Natural killer cell (primary cell): ENCODE data around the gene SLCO3A1. TPM values are rescaled to one million over a fixed set of nuclear protein-coding genes. Genes with fewer than 3 reads are reported as not detected.
A peak's percentile ranks its signal among the peaks of the same experiment; 100 is the strongest.

Experiments used
- ATAC-seq, 3 donors: fragments of 150-1000 bp in 2 of 3; fragments of 200-7000 bp in 1 of 3; cut with Tn5 transposase; 1 replicate in 1 of 3; 2 replicates in 2 of 3; pipeline ENCODE4 v1.10.0; 2021; ENCODE audit warnings: mild to moderate bottlenecking in 2 of 3, moderate library complexity in 2 of 3
- DNase-seq, 2 donors: peaks; one replicate each; pipeline versions ENCODE4 v3.0.0 to v3.0.0-alpha.2; 2013 to 2021; ENCODE audit warnings: mixed read lengths in 1 of 2
- H3K27ac ChIP-seq: one replicate; pipeline ENCODE4 v1.5.1; 2013; ENCODE audit warnings: mild to moderate bottlenecking, low read length
- H3K27me3 ChIP-seq: one replicate; pipeline ENCODE4 v1.6.1; 2013; ENCODE audit warnings: low read length; ENCODE audit not compliant: control insufficient read depth, insufficient read depth
- H3K36me3 ChIP-seq: one replicate; pipeline ENCODE4 v1.6.1; 2013; ENCODE audit warnings: low read length; ENCODE audit not compliant: control insufficient read depth, insufficient read depth
- H3K4me1 ChIP-seq: one replicate; pipeline ENCODE4 v1.6.1; 2013; ENCODE audit warnings: low read length; ENCODE audit not compliant: control insufficient read depth, insufficient read depth
- H3K4me3 ChIP-seq: one replicate; pipeline ENCODE4 v1.5.1; 2013; ENCODE audit warnings: low read length
- H3K9me3 ChIP-seq: one replicate; pipeline ENCODE4 v1.6.1; 2013; ENCODE audit warnings: low read length; ENCODE audit not compliant: control insufficient read depth, insufficient read depth
- H3K27ac Mint-ChIP-seq, 2 donors: one replicate each; pipeline ENCODE4 v1.8.0; 2022; ENCODE audit warnings: mild to moderate bottlenecking in 2 of 2, mixed read lengths in 2 of 2, moderate library complexity in 1 of 2
- H3K27me3 Mint-ChIP-seq, 2 donors: one replicate each; pipeline ENCODE4 v1.8.0; 2022; ENCODE audit warnings: low read depth in 2 of 2, mixed read lengths in 2 of 2
- H3K36me3 Mint-ChIP-seq: one replicate; pipeline ENCODE4 v1.8.0; 2022; ENCODE audit warnings: mixed read lengths
- H3K4me1 Mint-ChIP-seq, 2 donors: one replicate each; pipeline ENCODE4 v1.8.0; 2022; ENCODE audit warnings: mixed read lengths in 2 of 2
- H3K4me3 Mint-ChIP-seq: one replicate; pipeline ENCODE4 v1.8.0; 2022; ENCODE audit warnings: mild to moderate bottlenecking, moderate library complexity, mixed read lengths
- H3K9me3 Mint-ChIP-seq, 2 donors: one replicate each; pipeline ENCODE4 v1.8.0; 2022; ENCODE audit warnings: mixed read lengths in 2 of 2
- WGBS: methylation state at CpG from one replicate; pipeline ENCODE4 v1.1.7; 2013; ENCODE audit warnings: missing lambda C conversion rate; ENCODE audit not compliant: insufficient coverage; 5-methylcytosine and 5-hydroxymethylcytosine counted together
- intact Hi-C: fragments of 100-400 bp; cut with micrococcal nuclease; formaldehyde crosslinking; loops from one replicate; pipeline ENCODE4 v1.14.2; 2022
- total RNA-seq, 4 donors: library from RNA; stranded (reverse); fragments of 120-200 nt in 1 of 4; gene quantifications; one replicate each; pipeline versions ENCODE4 v1.2.3 to v1.2.4, GENCODE V29; 2013 to 2022
- TF ChIP-seq, protein P1 (sequence below): fragments of 200-600 bp; IDR thresholded peaks from one replicate; pipeline ENCODE4 v1.8.0; 2022; ENCODE audit warnings: antibody characterized with exemption

Gene SLCO3A1
- total RNA-seq, 3 donors from 2014 or later (not counting 1 experiment from before 2014, with no cell fraction given): 48.5 to 73.5 (median 68.8) TPM

DNA sequence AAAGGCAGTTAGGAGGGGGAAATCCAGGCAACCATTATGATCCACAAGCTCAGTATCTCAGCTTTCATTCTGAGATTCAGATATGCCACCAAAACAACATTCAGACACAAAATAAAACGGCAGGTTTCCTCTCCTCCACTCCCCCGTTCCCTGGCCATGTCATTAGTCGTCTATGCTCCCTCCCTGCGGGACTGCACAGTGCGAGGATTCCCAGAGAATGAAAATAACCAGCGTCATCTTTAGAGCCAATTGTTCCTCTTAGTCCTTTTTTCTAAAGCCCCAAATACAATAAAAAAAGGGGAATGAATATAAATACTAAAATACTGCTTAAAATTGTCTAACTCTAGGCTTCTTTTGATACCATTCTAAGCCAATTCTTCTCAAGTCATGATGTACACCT is 7.8 kb upstream of the SLCO3A1 start:
- H3K27me3 ChIP-seq: peaks cover 3% of the 10 kb centered on the region
- no peaks in the 10 kb centered on the region for H3K9me3 Mint-ChIP-seq
- H3K27ac Mint-ChIP-seq: no peak overlapping the region
- H3K27me3 Mint-ChIP-seq: peaks cover 24 to 41% of the 10 kb centered on the region in 2 donors
- DNase-seq: no peak
- peaks cover 9 to 10% of the 10 kb centered on the region in 2 donors for H3K4me1 Mint-ChIP-seq
- 88% methylated on average over 5 of the region's 6 CpGs for WGBS
- TF ChIP-seq, protein P1, sequence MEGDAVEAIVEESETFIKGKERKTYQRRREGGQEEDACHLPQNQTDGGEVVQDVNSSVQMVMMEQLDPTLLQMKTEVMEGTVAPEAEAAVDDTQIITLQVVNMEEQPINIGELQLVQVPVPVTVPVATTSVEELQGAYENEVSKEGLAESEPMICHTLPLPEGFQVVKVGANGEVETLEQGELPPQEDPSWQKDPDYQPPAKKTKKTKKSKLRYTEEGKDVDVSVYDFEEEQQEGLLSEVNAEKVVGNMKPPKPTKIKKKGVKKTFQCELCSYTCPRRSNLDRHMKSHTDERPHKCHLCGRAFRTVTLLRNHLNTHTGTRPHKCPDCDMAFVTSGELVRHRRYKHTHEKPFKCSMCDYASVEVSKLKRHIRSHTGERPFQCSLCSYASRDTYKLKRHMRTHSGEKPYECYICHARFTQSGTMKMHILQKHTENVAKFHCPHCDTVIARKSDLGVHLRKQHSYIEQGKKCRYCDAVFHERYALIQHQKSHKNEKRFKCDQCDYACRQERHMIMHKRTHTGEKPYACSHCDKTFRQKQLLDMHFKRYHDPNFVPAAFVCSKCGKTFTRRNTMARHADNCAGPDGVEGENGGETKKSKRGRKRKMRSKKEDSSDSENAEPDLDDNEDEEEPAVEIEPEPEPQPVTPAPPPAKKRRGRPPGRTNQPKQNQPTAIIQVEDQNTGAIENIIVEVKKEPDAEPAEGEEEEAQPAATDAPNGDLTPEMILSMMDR: no peak
- intact Hi-C loops: no loop called here
- no peaks in the 10 kb centered on the region for H3K36me3 ChIP-seq
- H3K4me3 ChIP-seq: no peak overlapping the region
- no peak overlapping the region for H3K4me3 Mint-ChIP-seq
- H3K36me3 Mint-ChIP-seq: no peaks in the 10 kb centered on the region
- peaks cover 4% of the 10 kb centered on the region for H3K4me1 ChIP-seq
- H3K27ac ChIP-seq: no peak overlapping the region
- no peaks in the 10 kb centered on the region for H3K9me3 ChIP-seq
- no peak for ATAC-seq

DNA sequence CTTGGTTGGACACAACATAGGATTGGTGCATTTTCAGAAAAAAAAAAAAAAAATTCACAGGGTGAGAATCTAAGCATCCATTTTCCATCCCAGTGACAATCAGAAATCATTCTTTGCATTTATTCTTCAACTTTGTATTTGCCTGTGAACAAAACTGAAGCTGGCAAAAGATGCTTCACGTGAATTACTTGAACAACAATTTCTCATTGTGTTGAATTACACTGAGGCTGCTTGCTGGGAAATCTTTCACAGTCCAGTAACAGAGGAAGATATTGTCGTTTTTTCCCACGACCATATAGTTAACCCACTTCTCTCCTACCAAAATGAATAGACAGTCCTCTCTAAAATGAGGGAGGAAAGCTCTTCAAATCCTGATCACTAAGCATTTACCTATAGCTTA is 4.3 kb upstream of the SLCO3A1 start:
- peak overlapping the region; percentile 54 to 73 for H3K27ac Mint-ChIP-seq
- TF ChIP-seq, protein P1: no peak
- intact Hi-C loops: no loop called here
- peaks cover 16 to 21% of the 10 kb centered on the region in 2 donors for H3K27me3 Mint-ChIP-seq
- ATAC-seq (no peak), DNase-seq (no peak)
- H3K4me1 Mint-ChIP-seq: peaks cover 24% of the 10 kb centered on the region in 2 donors
- no peaks in the 10 kb centered on the region for H3K9me3 Mint-ChIP-seq
- WGBS: 23% methylated on average over 3 of the region's 3 CpGs
- no peaks in the 10 kb centered on the region for H3K36me3 Mint-ChIP-seq
- H3K27me3 ChIP-seq: peaks cover 3% of the 10 kb centered on the region
- H3K4me3 Mint-ChIP-seq: no peak overlapping the region
- no peak overlapping the region for H3K4me3 ChIP-seq
- no peak overlapping the region for H3K27ac ChIP-seq
- H3K36me3 ChIP-seq: no peaks in the 10 kb centered on the region
- H3K9me3 ChIP-seq: no peaks in the 10 kb centered on the region
- peaks cover 25% of the 10 kb centered on the region for H3K4me1 ChIP-seq

DNA sequence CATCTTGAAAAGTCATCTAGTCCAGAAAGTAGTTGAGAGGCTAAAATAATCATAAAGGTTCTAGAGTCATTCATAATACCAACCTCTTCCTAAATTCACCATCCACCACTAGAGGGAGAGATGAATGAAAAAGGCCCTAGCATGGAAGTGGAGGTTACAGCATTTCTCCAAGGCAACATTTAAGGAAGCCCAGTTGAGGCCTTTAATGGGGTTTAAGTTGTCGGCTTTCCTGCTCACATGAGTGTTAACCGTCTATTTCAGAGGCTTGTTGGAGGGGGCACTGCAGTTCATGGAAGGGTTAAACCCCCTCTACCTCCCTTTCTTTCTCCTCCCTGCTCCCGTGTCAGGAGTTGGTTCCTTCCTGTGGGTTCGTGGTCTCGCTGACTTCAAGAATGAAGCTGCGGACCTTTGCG is 3.8 kb upstream of the SLCO3A1 start:
- no peak for ATAC-seq
- H3K4me1 ChIP-seq: peaks cover 30% of the 10 kb centered on the region
- peaks cover 12 to 16% of the 10 kb centered on the region in 2 donors for H3K27me3 Mint-ChIP-seq
- no peaks in the 10 kb centered on the region for H3K36me3 Mint-ChIP-seq
- H3K27me3 ChIP-seq: peaks cover 3% of the 10 kb centered on the region
- peak overlapping the region; percentile 54 to 73 for H3K27ac Mint-ChIP-seq
- H3K4me1 Mint-ChIP-seq: peaks cover 26 to 30% of the 10 kb centered on the region in 2 donors
- TF ChIP-seq, protein P1: peak; percentile 70
- H3K9me3 Mint-ChIP-seq: no peaks in the 10 kb centered on the region
- peak overlapping the region; percentile 74 for H3K4me3 Mint-ChIP-seq
- no peaks in the 10 kb centered on the region for H3K9me3 ChIP-seq
- H3K27ac ChIP-seq: no peak overlapping the region
- peak in 1 of 2 donors; percentile 81 for DNase-seq
- intact Hi-C loops: loop anchor here (5.0 to 10.0 kb wide), 3 partner anchors 228 to 1615 kb away; partner anchors contain the start of genes CIB1 and GDPGP1
- no peaks in the 10 kb centered on the region for H3K36me3 ChIP-seq
- H3K4me3 ChIP-seq: no peak overlapping the region
- 0% methylated on average over 5 of the region's 7 CpGs for WGBS
